Ishikawa (cell line): Measurements from ENCODE around the gene ARID1B.

ENCODE experiments used
- EGR1 ChIP-seq: IDR thresholded peaks from 2 replicates; pipeline ENCODE4 v1.6.1; 2012
- EP300 ChIP-seq: IDR thresholded peaks from 2 replicates; pipeline ENCODE4 v1.6.1; 2012; ENCODE audit warnings: borderline replicate concordance
- MAX ChIP-seq: IDR thresholded peaks from 2 replicates; pipeline ENCODE4 v1.6.1; 2012
- RAD21 ChIP-seq: IDR thresholded peaks from 2 replicates; pipeline ENCODE4 v1.6.1; 2012; ENCODE audit warnings: low read depth
- TAF1 ChIP-seq: IDR thresholded peaks from 2 replicates; pipeline ENCODE4 v1.6.1; 2012; ENCODE audit warnings: low read depth, mild to moderate bottlenecking
- TCF12 ChIP-seq: IDR thresholded peaks from 2 replicates; pipeline ENCODE4 v1.6.1; 2012; ENCODE audit warnings: low read depth
- TEAD4 ChIP-seq: IDR thresholded peaks from 2 replicates; pipeline ENCODE4 v1.6.1; 2012
- USF1 ChIP-seq: IDR thresholded peaks from 2 replicates; pipeline ENCODE4 v1.6.1; 2012
- YY1 ChIP-seq: IDR thresholded peaks from 2 replicates; pipeline ENCODE4 v1.6.1; 2012; ENCODE audit warnings: low read depth
- TF ChIP-seq, protein P1 (sequence below): IDR thresholded peaks from 2 replicates; pipeline ENCODE4 v1.6.1; 2012; ENCODE audit warnings: low read depth, mild to moderate bottlenecking

GRCh38 chr6:157117431-157118095 lies 340.4 kb downstream of the ARID1B start:
- TF ChIP-seq RAD21, result no peak
- no peak for TF ChIP-seq EGR1
- no peak for TF ChIP-seq EP300
- TF ChIP-seq TEAD4, result no peak
- TF ChIP-seq, protein P1, sequence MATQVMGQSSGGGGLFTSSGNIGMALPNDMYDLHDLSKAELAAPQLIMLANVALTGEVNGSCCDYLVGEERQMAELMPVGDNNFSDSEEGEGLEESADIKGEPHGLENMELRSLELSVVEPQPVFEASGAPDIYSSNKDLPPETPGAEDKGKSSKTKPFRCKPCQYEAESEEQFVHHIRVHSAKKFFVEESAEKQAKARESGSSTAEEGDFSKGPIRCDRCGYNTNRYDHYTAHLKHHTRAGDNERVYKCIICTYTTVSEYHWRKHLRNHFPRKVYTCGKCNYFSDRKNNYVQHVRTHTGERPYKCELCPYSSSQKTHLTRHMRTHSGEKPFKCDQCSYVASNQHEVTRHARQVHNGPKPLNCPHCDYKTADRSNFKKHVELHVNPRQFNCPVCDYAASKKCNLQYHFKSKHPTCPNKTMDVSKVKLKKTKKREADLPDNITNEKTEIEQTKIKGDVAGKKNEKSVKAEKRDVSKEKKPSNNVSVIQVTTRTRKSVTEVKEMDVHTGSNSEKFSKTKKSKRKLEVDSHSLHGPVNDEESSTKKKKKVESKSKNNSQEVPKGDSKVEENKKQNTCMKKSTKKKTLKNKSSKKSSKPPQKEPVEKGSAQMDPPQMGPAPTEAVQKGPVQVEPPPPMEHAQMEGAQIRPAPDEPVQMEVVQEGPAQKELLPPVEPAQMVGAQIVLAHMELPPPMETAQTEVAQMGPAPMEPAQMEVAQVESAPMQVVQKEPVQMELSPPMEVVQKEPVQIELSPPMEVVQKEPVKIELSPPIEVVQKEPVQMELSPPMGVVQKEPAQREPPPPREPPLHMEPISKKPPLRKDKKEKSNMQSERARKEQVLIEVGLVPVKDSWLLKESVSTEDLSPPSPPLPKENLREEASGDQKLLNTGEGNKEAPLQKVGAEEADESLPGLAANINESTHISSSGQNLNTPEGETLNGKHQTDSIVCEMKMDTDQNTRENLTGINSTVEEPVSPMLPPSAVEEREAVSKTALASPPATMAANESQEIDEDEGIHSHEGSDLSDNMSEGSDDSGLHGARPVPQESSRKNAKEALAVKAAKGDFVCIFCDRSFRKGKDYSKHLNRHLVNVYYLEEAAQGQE, result no peak
- no peak for TF ChIP-seq TAF1
- no peak for TF ChIP-seq USF1
- TF ChIP-seq YY1, result no peak
- no peak for TF ChIP-seq TCF12
- TF ChIP-seq MAX, result no peak
